Suprapubic skin (tissue), 3 donors: ENCODE data around the gene BTRC.

Experiments
- EP300 ChIP-seq: sonication (generic); formaldehyde crosslinking; IDR thresholded peaks from one replicate; pipeline ENCODE4 v1.6.1; 2017; ENCODE audit warnings: antibody characterized with exemption
- TF ChIP-seq, protein P1 (sequence below), 2 donors: fragments of 200-600 bp in 1 of 2; fragments of 450-650 bp in 1 of 2; sonication (generic) in 1 of 2; IDR thresholded peaks; one replicate each; pipeline ENCODE4 v1.5.1; 2016 to 2019; ENCODE audit warnings: antibody characterized with exemption in 2 of 2, mild to moderate bottlenecking in 1 of 2, moderate library complexity in 1 of 2

DNA sequence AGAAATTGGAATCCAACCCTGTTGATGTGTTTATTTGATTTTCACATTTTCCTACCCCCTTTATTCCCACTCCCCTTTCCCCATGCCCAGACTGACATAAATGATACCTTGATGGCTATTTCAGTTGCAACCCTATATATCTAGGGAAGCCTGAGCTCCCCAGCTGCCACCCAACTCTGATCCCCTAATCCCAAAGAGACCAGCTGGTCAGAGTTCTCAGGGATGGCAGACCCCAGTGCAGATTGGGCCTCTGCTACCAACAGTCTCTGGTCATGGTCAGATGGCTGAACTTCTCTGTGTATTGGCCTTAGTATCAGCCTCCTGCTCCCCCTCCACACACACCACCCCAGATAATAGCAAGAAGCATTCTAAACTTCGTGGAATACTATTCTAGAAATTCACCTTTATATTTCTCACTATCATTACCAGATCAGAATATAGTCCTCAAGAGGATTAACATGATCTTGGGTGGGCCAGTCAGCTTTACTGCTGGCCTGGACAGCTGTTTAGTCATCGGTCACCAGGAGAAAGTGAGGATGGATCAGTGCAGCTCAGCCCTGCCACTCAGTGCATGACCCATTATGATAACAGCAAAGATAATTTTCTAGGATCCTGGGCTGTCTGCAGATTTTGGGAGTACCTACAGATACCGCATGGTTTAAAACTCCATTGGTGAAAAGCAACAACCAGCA is 24.5 kb upstream of the BTRC start:
- TF ChIP-seq, protein P1, sequence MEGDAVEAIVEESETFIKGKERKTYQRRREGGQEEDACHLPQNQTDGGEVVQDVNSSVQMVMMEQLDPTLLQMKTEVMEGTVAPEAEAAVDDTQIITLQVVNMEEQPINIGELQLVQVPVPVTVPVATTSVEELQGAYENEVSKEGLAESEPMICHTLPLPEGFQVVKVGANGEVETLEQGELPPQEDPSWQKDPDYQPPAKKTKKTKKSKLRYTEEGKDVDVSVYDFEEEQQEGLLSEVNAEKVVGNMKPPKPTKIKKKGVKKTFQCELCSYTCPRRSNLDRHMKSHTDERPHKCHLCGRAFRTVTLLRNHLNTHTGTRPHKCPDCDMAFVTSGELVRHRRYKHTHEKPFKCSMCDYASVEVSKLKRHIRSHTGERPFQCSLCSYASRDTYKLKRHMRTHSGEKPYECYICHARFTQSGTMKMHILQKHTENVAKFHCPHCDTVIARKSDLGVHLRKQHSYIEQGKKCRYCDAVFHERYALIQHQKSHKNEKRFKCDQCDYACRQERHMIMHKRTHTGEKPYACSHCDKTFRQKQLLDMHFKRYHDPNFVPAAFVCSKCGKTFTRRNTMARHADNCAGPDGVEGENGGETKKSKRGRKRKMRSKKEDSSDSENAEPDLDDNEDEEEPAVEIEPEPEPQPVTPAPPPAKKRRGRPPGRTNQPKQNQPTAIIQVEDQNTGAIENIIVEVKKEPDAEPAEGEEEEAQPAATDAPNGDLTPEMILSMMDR (IDR thresholded peaks at IDR 0.05): no peak
- TF ChIP-seq EP300: no peak
